Adrenal gland (tissue), 5 donors: ENCODE data around the gene PCSK9.

Experiments
- POLR2A ChIP-seq, 2 donors: fragments of 450-650 bp; IDR thresholded peaks; one replicate each; pipeline ENCODE4 v1.6.1; 2017; ENCODE audit warnings: antibody characterized with exemption in 2 of 2, mild to moderate bottlenecking in 2 of 2, moderate library complexity in 1 of 2
- TF ChIP-seq, protein P1 (sequence below), 6 experiments: fragments of 450-650 bp in 4 of 6; fragments of 200-600 bp in 2 of 6; sonication (generic) in 1 of 6; IDR thresholded peaks; 1 replicate in 5 of 6; 2 replicates in 1 of 6; pipeline versions ENCODE4 v1.5.1 to v1.8.0; 2016 to 2021; ENCODE audit warnings: antibody characterized with exemption in 6 of 6, mild to moderate bottlenecking in 2 of 6, moderate library complexity in 1 of 6
- donor health status: DM: no; HTN: no; CAD: no.

DNA sequence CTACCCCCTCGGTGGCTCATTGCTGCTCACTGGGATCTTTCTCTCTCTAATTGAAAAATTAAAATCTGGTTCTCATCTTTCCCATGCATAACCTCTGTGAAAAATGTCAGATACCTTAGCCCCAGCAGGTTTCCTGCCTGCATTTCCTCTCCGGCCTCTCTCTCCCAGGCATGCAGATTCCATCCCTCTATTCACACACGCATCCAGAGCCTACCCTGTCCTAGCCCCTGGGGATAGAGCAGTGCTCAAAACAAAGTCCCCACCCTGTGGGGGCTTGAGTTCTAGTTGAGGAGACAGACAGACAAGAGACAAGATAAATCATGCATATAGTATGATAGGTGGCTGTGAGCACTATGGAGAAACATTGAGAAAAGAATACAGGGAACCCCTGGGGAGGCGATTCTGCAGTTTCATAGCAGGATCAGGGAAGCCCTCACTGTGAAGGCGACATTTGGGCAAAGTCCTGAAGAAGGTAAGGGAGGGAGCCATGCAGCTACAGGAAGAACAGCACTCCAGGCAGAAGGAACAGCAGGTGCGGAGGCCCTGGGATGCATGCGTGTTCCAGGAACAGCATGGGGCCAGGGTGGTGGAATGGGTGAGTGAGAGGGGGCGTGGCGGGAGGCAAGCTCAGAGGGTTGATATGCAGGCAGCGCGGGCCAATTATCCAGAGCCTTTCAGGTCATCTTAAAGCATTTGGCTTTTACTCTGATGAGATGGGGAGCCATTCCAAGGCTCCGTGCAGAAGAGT lies 44.2 kb upstream of the PCSK9 start:
- TF ChIP-seq, protein P1, sequence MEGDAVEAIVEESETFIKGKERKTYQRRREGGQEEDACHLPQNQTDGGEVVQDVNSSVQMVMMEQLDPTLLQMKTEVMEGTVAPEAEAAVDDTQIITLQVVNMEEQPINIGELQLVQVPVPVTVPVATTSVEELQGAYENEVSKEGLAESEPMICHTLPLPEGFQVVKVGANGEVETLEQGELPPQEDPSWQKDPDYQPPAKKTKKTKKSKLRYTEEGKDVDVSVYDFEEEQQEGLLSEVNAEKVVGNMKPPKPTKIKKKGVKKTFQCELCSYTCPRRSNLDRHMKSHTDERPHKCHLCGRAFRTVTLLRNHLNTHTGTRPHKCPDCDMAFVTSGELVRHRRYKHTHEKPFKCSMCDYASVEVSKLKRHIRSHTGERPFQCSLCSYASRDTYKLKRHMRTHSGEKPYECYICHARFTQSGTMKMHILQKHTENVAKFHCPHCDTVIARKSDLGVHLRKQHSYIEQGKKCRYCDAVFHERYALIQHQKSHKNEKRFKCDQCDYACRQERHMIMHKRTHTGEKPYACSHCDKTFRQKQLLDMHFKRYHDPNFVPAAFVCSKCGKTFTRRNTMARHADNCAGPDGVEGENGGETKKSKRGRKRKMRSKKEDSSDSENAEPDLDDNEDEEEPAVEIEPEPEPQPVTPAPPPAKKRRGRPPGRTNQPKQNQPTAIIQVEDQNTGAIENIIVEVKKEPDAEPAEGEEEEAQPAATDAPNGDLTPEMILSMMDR (IDR thresholded peaks at IDR 0.05): no peak
- TF ChIP-seq POLR2A (IDR thresholded peaks at IDR 0.05): no peak
